Stimulated activated CD8-positive, alpha-beta memory T cell treated with anti-CD3 and anti-CD28 coated beads, Interleukin-7, amount 100 ng/mL, for 24 hours (primary cell): Measurements from ENCODE around the gene SMTN.
"Not testable (repeated sequence)": the region's sequence is repeated elsewhere in the genome, so short reads cannot be mapped to it uniquely, and the experiment has no call there.

ENCODE experiments used
- DNase-seq: peaks from one replicate; pipeline ENCODE4 v3.0.0-alpha.2; 2020; ENCODE audit warnings: low read depth

The SMTN gene

GRCh38 chr22:31080848-31081649 is at the start of gene SMTN:
Gene SMTN (plus strand): TSS chr22:31081318. CDS start chr22:31083259, 1,941 bp downstream.
- peak; percentile 76 for DNase-seq

GRCh38 chr22:31036671-31037550 is 44.2 kb upstream of the SMTN start:
- DNase-seq, result no peak

- DNase-seq, result no peak
Measured at GRCh38 chr22:31038686-31039085, 42.4 kb upstream of the SMTN start.

DNA sequence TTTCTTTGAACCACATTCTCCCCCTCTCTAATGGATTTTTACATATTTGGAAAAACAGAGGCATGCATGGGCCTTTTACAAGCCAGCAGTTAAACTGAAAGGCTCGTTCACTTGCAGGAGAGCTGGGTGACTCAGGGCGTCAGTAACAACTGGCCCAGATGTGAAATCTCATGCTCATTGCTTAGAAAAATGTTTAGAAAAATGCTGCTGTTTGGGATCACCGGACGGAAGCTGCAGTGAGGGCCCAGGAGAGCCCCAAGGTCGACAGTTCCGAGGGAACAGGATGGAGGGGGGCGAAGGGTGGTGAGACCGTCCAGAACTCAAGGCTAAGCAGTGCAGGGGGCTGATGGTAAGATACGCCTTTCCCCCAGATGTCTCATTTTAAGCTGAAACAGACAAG is 41.7 kb upstream of the SMTN start:
- no peak for DNase-seq

- DNase-seq, result no peak
Measured at GRCh38 chr22:31040542-31041398, 40.3 kb upstream of the SMTN start.

DNA sequence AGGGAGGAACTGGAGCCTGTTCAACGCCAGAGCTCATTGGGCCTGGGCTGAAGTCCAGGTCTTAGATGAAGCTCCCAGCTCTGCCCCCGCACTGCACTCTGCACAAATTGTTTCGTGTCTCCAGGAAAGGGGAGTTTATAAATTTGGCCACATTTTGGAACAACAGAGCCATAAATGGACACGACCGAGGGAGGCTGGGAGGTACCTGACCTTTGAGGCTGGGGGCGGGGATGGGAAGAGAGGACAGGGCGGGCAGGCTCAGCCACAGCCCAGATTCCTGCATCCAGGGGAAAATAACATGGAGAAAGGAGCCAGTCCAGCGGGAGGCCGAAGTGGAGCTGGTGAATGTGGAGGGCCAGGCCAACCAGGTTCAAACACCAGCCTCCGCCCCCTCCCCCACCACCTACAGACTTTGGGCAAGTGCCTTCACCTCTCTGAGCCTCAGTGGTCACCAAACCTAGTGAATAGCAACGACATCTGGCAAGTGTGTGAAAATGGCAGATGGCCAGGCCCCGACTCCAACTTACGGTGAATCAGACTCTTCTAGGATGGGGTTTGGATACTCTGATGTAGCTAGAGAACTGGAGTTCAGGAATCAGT is 36.8 kb upstream of the SMTN start:
- no peak for DNase-seq

GRCh38 chr22:31045900-31046538 is 35.1 kb upstream of the SMTN start:
- DNase-seq, result no peak

DNA sequence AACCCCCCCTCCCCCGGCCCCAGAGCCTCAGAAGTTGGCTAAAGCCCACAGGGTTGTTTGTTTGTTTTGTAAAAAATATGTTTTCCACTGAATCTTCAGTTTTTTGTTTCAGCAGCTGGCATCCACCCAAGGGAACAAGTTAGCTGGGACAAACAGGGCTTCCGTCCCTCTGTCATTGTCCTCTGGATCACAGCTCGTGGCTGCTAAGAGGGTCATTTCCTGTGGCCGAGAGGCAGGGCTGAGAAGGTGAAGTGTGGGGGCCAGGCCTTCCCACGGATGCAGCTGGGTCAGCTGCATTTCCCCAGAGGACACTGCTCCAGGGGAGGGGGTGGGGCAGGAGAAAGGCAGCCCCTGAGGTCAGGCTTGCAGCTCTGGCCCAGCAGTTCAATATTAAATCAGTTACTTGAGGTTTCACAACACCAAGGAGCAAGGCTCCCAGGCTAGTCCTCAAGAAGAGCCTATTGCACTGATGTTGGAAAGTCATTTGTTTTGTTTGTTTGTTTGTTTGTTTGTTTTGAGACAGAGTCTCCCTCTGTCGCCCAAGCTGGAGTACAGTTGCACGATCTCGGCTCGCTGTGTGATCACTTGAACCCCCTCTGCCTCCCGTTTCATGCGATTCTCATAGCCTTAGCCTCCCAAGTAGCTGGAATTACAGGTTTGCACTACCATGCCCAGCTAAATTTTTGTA is 34.4 kb upstream of the SMTN start:
- no peak for DNase-seq

DNA sequence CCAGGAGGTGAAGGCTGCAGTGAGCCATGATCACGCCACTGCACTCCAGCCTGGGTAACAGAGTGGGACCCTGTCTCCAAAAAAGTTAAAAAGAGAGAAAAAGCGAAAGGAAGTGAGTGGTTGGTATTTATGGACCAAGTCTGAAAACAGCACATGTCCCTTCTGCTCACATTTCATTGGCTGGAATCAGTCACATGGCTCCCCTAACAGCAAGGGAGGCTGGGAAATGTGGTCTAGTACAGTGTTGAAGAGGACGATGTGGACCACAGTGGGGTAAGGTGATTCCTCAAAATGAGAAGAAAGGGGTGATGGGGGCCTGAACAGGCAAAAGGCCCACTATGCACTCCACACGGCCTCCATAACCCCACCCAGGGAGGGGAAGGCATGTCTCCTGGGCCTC is 32.5 kb upstream of the SMTN start:
- DNase-seq, result no peak

DNA sequence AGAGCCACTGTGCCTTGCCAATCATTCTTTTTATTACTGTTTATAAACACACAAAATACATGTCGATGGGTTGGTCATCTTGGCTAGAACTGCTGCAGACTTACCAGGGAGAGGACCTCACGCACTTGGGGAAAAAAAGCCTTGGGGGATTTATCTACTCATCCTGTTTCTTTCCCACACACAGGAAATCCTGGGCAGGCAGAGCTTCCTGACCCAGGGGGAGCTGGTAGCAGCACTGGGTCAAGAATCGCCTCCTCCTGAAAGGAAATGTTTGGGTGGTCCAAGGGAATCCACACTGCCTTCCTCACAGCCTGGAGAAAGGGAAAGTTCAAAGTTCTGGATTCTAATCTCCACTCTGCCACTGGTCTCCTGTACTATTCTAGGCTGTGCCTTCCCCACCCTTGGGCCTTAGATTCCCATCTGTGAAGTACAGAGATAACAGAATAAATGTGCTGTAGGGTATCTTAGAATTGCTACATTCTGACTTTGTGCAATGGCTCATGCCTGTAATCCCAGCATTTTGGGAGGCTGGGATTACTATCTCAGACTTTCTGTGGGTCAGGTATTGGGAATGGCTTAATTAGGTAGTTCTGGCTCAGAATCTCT is 31.2 kb upstream of the SMTN start:
- no peak for DNase-seq

DNA sequence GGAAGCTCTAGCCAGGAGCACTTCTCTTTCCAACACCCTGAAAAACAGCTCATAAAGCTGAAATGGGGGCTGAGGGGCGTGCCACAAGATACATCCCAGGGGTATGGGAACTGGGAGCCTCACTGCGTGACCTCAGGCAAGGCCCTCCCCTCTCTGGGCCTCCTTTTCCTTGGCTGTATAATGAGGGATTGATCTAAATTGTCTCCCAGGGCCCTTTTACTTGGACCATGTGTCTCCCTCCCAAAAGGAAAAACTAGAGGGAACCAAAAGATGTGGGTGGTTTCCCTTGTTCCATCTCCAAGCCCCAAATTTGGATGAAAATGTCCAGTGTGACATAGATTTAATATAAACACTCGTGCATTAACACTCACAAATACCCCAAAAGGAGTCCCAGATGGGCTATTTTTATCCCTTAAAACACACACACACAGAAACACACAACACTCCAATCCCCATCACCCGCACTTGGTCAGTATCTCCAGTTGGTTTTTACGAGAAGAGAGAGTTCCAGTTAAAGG is 25.9 kb upstream of the SMTN start:
- no peak for DNase-seq

DNA sequence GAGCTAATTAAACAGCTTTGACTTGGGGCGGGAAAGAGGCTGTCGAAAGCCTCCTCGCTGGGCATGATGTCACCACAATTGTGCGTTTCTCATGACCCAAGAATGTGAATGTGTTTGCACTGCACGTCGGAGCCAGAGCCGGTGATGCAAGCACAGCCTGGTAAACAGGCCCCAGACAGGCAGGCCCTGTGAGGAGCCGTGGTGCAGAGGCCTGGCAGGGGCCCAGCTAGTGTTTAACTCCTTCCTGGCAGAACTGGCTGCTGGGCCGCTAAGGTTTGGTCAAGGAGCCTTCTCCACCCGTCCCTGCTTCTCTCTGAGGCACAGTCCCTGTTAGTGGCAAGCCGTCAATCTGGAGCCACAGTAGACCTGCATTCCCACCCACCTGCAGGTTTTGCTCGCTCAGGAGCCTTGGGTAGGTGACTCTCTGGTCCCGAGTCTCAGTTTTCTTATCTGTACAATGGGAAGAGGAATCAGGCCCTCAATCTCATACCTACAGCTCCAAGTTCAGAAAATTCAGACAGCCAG is 25.4 kb upstream of the SMTN start:
- DNase-seq, result no peak

DNA sequence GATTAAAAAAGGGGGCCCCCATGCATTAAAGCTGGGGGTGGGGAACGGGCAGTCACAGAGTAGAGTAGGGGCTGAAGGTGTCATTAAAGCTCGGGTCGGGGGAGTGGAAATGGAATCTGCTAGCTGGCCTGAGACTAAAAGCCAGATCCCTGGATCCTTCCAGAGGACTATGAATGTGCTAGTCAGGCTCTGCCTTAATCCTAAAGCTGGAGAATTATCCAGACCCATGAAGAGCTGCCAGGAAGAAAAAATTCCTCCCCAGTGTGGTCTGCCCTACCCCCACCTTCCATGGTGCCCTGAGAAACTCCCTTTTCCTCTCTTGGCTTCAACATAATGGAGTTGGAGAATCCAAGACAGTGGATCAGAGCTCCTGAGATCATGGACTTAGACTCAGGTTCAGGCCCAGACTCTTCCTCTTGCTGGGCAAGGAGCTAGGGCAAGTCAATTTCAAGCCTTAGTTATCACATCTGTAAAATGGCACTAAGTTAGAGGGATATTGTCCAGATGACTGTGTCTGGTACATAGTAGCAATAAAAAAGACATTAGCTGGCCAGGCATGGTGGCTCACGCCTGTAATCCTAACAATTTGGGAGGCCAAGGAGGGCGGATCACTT is 24.0 kb upstream of the SMTN start:
- no peak for DNase-seq

DNA sequence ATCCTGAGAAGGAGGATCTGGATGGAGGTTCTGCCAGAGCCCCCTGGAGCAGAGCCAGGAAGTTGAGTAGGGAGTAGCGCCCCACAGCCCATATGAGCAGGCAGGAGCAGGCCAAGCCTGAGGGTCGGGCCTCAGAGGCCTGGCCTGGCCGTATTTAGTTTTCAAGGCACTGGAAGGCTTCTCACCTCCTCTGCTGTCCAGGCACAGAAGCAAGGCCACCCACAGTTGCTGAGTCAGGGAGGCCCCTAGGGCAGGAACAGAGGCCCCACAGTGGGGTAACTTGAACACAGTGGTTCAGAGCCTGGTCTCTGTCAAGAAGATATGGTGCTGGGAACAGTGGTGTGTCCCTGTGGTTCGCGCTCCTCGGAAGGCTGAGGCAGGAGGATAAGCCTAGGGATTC is 21.5 kb upstream of the SMTN start:
- not testable (repeated sequence) for DNase-seq

GRCh38 chr22:31062566-31063230 is 18.4 kb upstream of the SMTN start:
- no peak for DNase-seq

DNA sequence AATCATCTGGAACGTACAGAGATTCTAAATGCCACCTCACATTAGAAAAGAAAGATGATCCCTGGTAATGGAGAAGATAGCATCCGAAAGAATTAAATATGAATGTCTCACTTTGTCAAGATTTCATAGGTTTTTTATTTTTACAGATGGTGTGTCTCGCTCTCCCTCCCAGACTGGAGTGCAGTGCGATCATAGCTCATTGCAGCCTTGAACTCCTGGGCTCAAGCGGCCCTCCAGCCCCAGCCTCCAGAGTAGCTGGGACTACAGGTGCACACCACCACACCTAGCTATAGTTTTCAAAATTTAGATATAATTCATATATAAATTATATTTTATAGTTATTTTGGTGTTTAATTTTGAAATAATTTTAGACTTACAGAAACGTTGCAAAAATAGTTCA is 16.7 kb upstream of the SMTN start:
- no peak for DNase-seq

DNA sequence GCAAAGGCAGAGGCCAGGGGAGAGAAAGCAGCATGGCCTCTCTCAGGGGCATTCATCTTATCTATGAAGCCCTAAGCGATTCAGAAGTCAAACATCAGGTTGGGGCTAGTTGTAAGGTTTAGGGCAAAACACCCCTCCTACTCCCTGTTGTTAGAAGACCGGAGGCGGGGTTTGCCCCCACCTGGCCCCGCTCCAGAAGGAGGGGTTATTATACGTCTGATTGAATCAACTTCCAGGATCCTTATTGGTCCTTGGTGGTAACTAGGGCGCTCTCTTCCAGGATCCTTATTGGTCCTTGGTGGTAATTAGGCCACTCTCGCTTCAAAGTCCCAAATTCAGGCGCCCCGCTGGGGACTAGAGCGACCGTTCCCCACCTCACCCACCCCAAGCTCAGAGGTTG is 12.1 kb upstream of the SMTN start:
- DNase-seq, result no peak

GRCh38 chr22:31069691-31070314 is 11.3 kb upstream of the SMTN start:
- not testable (repeated sequence) for DNase-seq
